HG03571 (cell line): Measurements from ENCODE around the gene ECHS1.
"Not testable (repeated sequence)": the region's sequence is repeated elsewhere in the genome, so short reads cannot be mapped to it uniquely, and the experiment has no call there.

Source experiments
- ATAC-seq: cut with Tn5 transposase; IDR thresholded peaks from one replicate; pipeline ENCODE4 v1.9.1; 2021; ENCODE audit not compliant: unreplicated experiment

The ECHS1 gene

GRCh38 chr10:133400624-133401424 lies 27.7 kb upstream of the ECHS1 start:
- ATAC-seq: peak; percentile 59

GRCh38 chr10:133399123-133399601 lies 26.0 kb upstream of the ECHS1 start:
- no peak for ATAC-seq

DNA sequence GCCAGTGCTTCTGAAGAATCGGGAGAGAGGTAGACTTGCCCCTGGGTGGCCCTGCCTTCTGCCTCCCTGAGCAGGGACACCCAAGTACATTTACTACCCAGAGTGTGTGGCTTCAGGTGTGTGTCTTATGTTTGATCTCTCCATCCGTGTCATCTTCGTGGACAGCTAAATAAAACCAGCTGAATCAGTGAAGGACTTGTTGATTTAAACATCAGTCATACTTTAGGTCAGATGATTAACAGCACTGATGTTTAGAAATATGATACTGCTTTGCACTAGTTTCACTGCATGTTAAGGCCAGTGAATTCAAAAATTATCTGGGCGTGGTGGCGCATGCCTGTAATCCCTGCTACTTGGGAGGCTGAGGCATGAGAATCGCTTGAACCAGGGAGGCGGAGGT lies 24.8 kb upstream of the ECHS1 start:
- ATAC-seq: no peak

DNA sequence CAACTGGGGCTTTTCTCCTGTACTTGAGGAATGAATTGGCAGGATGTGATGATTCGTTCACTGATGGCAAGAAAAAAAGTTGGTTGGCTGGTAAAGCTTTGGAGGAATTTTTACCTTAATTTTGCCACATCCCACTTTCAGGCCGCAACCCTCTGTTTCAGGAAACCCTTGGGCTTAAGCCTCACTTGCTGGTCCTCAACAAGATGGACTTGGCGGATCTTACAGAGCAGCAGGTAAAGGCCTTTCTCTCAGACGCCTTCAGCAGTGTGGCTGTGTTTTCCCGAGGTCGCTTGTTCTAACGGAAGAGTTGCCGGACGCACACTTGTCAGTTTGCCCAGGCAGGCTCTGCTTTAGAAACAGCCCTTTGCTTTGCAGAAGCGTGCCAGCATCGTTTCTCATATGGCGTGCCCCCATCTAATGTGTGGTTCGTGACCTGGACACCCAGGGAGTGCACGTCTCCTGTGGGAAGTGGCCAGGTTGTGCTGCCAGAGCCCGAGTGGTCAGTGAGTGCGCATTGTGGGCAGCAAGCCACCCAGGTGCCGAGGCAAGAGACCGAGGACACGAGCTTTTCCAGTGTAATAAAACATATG lies 23.0 kb upstream of the ECHS1 start:
- ATAC-seq: no peak

DNA sequence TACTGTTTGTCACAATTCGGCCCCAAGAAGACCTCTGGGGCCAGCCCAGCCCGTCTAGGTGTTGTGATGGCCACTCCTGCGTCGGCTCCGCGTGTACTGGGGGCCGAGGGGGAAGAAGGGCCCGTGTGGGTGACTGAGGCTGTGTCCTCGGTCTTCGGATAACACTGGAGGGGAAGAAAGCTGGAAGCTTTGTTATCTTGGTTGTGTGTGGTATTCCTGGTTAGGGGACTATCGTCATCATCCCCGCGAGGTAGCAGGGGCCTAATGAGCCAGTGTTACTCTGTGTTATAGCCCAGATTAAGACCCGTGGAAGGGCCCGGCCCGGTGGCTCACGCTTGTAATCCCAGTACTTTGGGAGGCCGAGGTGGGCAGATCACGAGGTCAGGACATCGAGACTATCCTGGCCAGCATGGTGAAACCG lies 21.7 kb upstream of the ECHS1 start:
- ATAC-seq: no peak

- peak; percentile 60 for ATAC-seq
Observed at GRCh38 chr10:133394064-133394663, 21.0 kb upstream of the ECHS1 start, which contains the start of gene MTG1. TSS of gene MTG1 (plus strand) at chr10:133394157. CDS start at chr10:133394221, 64 bp downstream.

DNA sequence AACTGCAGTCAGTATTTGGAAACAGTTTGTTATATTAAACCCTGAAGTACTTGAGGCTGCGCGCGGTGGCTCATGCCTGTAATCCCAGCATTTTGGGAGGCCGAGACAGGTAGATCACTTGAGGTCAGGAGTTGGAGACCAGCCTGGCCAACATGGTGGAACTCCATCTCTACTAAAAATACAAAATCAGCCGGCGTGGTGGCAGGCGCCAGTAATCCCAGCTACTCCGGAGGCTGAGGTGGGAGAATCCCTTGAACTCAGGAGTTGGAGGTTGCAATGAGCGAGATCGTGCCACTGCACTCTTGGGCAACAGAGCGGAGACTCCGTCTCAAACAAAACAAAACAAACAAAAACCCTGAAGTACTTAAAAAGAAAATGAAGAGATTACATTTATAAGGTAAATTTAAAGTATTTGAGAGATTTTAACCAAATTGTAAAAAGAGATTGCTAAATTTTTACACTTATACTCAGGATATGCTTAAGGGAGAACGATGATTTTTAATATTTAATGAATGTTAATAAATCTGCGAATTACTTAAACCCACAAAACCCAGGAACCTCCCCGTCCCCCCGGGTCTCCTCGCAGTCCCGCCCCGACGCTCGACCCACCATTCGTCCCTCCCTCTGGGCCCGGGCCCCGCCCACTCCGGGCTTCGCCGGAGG lies 20.4 kb upstream of the ECHS1 start:
- no peak for ATAC-seq

DNA sequence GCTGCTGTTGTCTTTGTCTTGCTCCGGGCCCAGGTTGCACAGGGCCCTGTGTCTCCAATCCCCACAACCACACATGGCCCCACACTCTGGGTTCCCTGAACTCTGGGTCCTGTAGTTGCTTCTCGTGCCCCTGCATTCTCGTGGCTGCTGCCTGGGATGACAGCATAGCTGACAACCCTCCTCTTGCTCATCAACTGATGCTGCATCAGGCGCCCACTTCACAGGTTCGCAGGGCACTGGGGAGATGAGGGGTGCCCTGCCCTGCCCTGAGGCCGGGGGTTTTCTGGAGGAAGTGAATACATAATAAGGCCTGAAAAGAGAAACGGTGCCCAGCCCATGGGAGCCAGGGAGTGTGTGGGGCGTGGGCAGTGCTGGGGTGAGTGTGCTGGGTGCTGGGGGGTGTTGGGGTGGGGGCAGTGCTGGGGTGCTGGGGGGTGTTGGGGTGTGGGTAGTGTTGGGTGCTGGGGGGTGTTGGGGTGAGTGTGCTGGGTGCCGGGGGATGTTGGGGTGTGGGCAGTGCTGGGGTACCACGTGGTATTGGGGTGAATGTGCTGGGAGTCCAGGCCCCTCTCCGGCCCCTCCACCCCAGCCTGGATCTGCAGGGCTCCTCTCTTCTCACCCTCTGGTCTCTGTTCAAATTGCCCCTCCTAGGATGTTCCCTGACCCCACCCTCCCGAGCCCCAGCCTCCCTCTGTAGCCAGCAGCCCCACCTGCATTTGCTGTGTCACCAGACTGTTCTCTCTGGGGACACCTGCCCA lies 18.8 kb upstream of the ECHS1 start:
- ATAC-seq: no peak

GRCh38 chr10:133391249-133391635 lies 18.1 kb upstream of the ECHS1 start:
- ATAC-seq: no peak

- no peak for ATAC-seq
Observed at GRCh38 chr10:133390597-133391248, 17.6 kb upstream of the ECHS1 start.

DNA sequence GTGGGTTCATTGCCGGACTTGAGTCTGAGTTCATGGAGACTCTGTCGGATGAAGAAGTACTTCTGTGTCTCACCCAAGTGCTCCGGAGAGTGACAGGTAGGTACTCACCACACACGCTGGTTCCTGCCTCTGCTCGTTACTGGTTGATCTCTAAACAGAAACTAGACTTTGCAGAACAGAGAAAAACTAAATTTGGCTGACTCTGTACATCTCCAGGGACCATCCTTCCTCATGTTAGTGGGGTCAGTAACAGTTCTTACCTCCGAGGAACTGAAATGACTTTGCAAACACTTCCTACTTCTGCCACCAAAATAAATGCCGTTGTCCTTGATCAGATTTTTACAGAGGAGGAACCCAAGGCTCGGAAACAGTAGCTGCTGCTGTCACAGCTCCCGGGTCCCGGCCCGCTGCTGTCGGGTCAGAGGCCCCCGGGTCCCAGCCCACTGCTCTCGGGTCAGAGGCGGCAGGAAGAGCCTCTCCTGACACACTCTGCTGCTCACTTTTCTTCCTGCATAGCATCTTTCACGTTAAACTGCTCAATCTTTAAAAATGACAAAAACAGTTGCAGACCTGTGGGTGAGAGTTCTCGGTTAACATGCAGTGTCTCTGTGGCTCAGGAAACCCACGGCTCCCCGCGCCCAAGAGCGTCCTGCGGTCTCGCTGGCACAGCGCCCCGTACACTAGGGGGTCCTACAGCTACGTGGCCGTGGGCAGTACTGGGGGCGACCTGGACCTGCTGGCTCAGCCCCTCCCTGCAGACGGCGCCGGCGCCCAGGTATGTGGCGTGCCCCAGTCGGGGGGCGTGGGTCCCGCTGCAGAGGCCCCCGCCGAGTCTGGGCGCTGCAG lies 16.0 kb upstream of the ECHS1 start:
- peak; percentile 77 for ATAC-seq

DNA sequence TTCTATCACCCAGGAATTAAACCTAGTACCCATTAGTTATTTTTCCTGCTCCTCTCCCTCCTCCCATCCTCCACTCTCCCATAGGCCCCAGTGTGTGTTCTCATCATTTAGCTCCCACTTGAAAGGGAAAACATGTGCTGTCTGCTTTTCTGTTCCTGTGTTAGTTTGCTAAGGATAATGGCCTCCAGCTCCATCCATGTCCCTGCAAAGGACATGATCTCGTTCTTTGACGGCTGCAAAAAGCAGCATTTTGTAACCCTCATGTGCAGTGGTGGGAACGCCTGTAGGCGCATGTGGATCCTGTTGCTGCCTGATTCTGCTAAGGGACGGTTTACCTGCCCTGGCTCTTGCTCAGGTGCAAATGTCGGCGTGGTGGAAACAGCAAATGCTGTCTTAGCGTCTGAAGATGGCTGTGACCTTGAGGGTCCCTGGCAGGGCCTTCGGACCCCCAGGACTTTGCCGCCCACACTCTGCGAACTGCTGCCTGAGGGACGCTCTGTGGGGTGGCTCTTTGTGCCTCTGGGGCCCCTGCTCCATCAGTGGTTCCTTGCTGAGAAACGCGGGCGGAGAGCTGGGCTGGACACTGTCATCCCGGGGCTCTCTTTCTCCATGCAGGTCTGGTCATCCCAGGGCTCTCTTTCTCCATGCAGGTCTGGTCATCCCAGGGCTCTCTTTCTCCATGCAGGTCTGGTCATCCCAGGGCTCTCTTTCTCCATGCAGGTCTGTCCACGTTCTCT lies 15.2 kb upstream of the ECHS1 start:
- peak; percentile 10 for ATAC-seq

- ATAC-seq: not testable (repeated sequence)
Observed at GRCh38 chr10:133386951-133387350, 13.8 kb upstream of the ECHS1 start.

DNA sequence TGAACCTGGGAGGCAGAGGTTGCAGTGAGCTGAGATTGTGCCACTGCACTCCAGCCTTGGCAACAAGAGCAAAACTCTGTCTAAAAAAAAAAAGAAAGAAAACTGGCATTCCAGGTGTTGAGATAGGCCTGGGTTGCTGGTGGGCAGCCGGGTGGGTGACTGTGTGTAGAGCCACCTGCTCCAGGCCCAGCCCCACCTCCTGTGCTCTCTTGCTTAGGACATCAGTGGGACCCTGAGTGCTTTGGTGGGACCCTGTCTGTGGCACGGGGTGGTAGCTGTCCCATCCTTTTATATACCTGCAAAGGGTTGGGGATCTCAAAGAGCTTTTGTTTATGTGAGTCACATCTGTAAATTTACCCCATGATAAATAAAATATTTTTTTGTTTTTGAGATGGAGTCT lies 12.1 kb upstream of the ECHS1 start:
- no peak for ATAC-seq

DNA sequence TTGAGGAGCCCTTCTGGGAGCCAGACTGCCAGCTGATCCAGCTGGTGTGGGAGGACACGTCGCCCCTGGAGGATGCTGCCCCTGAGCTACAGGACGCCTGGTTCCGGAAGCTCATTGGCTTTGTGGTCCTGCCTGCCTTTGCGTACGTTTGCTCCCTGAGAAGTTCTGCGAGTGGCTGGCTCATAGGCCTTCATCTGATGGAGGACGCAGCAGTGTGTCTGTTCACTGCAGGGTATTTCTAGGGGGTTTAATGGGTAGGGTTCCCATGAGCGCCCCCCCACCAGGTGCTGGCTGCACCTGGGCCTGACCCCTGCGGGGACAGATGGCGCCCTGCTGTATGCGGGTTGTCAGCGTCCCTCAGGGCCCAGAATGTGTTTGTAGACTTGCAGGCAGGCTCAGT lies 10.9 kb upstream of the ECHS1 start:
- no peak for ATAC-seq

DNA sequence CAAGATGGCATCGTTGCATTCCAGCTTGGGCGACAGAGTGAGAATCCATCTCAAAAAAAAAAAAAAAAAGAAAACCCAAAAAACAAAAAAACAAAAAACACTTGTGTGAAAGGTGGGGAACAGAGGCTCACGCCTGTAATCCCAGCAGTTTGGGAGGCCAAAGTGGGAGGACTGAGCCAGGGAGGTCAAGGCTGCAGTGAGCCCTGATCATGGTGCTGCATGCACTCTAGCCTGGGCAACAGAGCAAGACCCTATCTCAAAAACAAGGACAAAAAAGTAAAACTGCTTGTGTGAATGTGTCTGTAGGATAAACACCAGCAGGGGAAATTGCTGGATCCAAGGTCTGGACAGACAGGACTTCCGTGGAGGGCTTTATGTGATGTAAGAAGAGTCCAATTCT lies 10.4 kb upstream of the ECHS1 start:
- no peak for ATAC-seq

DNA sequence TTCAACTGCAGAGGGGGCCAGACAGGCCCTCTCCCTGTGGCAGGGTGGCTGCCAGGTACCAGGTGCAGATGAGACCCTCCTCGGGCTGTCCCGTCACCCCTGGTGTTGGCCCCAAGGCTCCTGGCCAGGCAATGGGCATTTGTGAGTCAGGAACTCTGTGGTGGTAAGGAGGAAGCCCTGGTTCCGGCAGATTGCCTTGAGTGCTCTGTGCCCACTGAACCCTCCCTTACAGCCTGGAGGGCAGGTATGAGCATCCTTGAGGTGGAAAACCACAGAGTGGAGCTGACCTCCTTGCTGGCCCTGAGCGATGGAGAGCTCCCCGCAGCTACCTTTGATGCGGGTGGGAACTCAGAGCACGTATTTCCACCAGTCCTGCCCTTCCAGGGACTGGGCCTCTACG lies 7.9 kb upstream of the ECHS1 start:
- no peak for ATAC-seq

- ATAC-seq: no peak
Observed at GRCh38 chr10:133379801-133380666, 6.9 kb upstream of the ECHS1 start.
